K562 (cell line): ENCODE results near the gene PTGIR. TPM values are rescaled to one million over a fixed set of nuclear protein-coding genes. Genes with fewer than 3 reads are reported as not detected.

Experiments
- BRCA1 ChIP-seq, 2 experiments: fragments of 450-650 bp in 1 of 2; sonication (generic) in 1 of 2; formaldehyde crosslinking in 1 of 2; IDR thresholded peaks; 2 replicates each; pipeline versions ENCODE4 v1.5.0 to v1.6.1; 2017 to 2020; ENCODE audit warnings: mild to moderate bottlenecking in 1 of 2, missing genetic modification reagents in 1 of 2
- CCAR2 ChIP-seq: fragments of 200-400 bp; formaldehyde crosslinking; IDR thresholded peaks from 2 replicates; pipeline ENCODE4 v1.6.1; 2017; ENCODE audit warnings: mild to moderate bottlenecking, low read depth, low read length
- NR2C2 ChIP-seq, 2 experiments: fragments of 200-800 bp in 1 of 2; sonication (Bioruptor generic) in 1 of 2; sonication (generic) in 1 of 2; formaldehyde crosslinking in 1 of 2; IDR thresholded peaks; 2 replicates each; pipeline versions ENCODE4 v1.6.1 to v1.8.0; 2016 to 2022; ENCODE audit warnings: mild to moderate bottlenecking in 1 of 2, missing compliant biosample characterization in 1 of 2, missing genetic modification characterization in 1 of 2, missing genetic modification reagents in 1 of 2
- RCOR1 ChIP-seq, 2 experiments: IDR thresholded peaks; 2 replicates each; pipeline ENCODE4 v1.6.1; 2012; ENCODE audit warnings: low read depth in 2 of 2, low read length in 2 of 2, borderline replicate concordance in 1 of 2, improper control_type of control experiment in 1 of 2
- SMARCC2 ChIP-seq: fragments of 450-650 bp; IDR thresholded peaks from 2 replicates; pipeline ENCODE4 v1.6.1; 2017; ENCODE audit warnings: antibody characterized with exemption, moderate library complexity, mild to moderate bottlenecking, low read depth
- SMC3 ChIP-seq: conservative IDR thresholded peaks from 2 replicates; pipeline ENCODE4 v1.6.1; 2011; ENCODE audit warnings: low read depth, low read length, improper control_type of control experiment; ENCODE audit not compliant: insufficient read depth
- U2AF2 ChIP-seq: fragments of 200-400 bp; formaldehyde crosslinking; optimal IDR thresholded peaks from 2 replicates; pipeline ENCODE3; 2017; ENCODE audit warnings: low read depth, mild to moderate bottlenecking, low read length
- polyA plus RNA-seq, 8 experiments: library from polyadenylated mRNA; depleted of rRNA in 4 of 8; stranded (reverse) in 5 of 8; unstranded in 3 of 8; fragments of >200 nt; fragmentation: Nextera tagmentation in 2 of 8; fragmentation: Illumina TruSeq in 1 of 8; extraction: Ambion mirVana in 2 of 8; extraction: Trizol in 1 of 8; gene quantifications; 2 replicates each; pipeline versions ENCODE4 v1.2.1 to v1.2.3, GENCODE V29; 2011 to 2014; ENCODE audit warnings: inconsistent platforms in 1 of 8, missing spikeins in 1 of 8
- total RNA-seq, 7 experiments: library from RNA; depleted of rRNA in 6 of 7; stranded (reverse); fragments of >200 nt in 6 of 7; fragmentation: Illumina TruSeq in 2 of 7; extraction: Trizol in 2 of 7; gene quantifications; 2 replicates each; pipeline versions ENCODE4 v1.2.1 to v1.2.3, GENCODE V29; 2011 to 2021; ENCODE audit warnings: low replicate concordance in 1 of 7
- TF ChIP-seq, protein P1 (sequence below): fragments of 250-450 bp; sonication (Bioruptor Pico); IDR thresholded peaks from 2 replicates; pipeline ENCODE4 v1.4.0; 2020; ENCODE audit warnings: mild to moderate bottlenecking, moderate library complexity
- TF ChIP-seq, protein P2 (sequence below), 2 experiments: fragments of 450-650 bp in 1 of 2; sonication (generic) in 1 of 2; formaldehyde crosslinking; conservative IDR thresholded peaks; 2 replicates each; pipeline versions ENCODE4 v1.4.0 to v1.8.1; 2020 to 2022; ENCODE audit warnings: mild to moderate bottlenecking in 1 of 2, missing genetic modification reagents in 1 of 2
- TF ChIP-seq, protein P3 (sequence below): fragments of 250-450 bp; sonication (Bioruptor Pico); IDR thresholded peaks from 2 replicates; pipeline ENCODE4 v1.9.0; 2021; ENCODE audit warnings: mild to moderate bottlenecking, inconsistent platforms
- TF ChIP-seq, protein P4 (sequence below): fragments of 450-650 bp; IDR thresholded peaks from 2 replicates; pipeline ENCODE4 v1.6.1; 2017; ENCODE audit warnings: antibody characterized with exemption

PTGIR gene
- total and polyA plus RNA-seq, 9 of the 15 experiments (the other 6 are each of a cell fraction or from before 2014, with no cell fraction given): 0.11 to 3.4 (median 1.1) TPM; not detected in 1

DNA sequence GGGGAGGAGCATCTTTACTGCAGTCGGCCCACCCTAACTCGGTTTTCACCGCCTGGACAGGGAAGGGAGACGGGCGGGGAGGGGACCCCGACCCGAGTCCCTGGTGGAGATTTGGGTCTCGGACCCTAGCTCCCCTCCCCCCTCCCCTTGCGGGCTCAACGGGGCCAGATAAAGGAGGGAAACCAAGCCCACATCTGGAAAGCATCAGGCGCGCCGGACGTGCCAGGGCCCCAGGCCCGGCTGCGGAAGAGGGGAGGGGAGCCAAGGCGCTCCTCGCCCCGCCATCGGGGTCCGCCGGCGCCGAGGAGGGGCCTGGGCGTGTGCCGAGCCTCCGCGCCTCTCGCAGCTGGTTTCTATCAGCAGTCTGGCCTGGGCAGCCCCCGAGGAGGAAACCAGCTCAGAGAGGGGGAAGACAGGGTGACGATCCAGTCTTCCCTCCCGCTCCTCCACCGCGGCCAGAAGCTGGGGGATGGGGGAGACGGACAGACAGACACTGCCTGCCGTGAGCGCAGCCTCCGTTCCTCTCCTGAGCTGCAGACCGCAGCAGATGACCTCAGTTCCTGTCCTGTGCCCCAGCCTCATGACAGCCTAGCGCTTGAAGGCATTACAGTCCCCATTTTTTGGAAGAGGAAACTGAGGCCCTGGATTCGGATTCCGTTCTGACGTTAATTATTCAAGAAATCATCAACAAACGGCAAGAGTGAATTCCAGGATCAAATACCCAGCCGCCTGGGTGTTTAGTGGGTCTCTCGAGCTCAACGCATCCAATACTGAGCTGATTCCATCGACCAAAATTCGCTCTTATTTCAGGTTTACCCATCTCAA, 14.7 kb upstream of the PTGIR start (continued):
- TF ChIP-seq, protein P1, sequence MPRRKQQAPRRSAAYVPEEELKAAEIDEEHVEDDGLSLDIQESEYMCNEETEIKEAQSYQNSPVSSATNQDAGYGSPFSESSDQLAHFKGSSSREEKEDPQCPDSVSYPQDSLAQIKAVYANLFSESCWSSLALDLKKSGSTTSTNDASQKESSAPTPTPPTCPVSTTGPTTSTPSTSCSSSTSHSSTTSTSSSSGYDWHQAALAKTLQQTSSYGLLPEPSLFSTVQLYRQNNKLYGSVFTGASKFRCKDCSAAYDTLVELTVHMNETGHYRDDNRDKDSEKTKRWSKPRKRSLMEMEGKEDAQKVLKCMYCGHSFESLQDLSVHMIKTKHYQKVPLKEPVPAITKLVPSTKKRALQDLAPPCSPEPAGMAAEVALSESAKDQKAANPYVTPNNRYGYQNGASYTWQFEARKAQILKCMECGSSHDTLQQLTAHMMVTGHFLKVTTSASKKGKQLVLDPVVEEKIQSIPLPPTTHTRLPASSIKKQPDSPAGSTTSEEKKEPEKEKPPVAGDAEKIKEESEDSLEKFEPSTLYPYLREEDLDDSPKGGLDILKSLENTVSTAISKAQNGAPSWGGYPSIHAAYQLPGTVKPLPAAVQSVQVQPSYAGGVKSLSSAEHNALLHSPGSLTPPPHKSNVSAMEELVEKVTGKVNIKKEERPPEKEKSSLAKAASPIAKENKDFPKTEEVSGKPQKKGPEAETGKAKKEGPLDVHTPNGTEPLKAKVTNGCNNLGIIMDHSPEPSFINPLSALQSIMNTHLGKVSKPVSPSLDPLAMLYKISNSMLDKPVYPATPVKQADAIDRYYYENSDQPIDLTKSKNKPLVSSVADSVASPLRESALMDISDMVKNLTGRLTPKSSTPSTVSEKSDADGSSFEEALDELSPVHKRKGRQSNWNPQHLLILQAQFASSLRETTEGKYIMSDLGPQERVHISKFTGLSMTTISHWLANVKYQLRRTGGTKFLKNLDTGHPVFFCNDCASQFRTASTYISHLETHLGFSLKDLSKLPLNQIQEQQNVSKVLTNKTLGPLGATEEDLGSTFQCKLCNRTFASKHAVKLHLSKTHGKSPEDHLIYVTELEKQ (CRISPR knock-in tag): no peak
- TF ChIP-seq, protein P2, sequence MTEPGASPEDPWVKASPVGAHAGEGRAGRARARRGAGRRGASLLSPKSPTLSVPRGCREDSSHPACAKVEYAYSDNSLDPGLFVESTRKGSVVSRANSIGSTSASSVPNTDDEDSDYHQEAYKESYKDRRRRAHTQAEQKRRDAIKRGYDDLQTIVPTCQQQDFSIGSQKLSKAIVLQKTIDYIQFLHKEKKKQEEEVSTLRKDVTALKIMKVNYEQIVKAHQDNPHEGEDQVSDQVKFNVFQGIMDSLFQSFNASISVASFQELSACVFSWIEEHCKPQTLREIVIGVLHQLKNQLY (CRISPR knock-in tag; conservative IDR thresholded peaks at IDR 0.05): no peak
- TF ChIP-seq CCAR2 (no peak), SMARCC2 (no peak), U2AF2 (no peak), NR2C2 (CRISPR knock-in tag; IDR thresholded peaks at IDR 0.05) (no peak), NR2C2 (tag; IDR thresholded peaks at IDR 0.05) (no peak), SMC3 (no peak), BRCA1 (IDR thresholded peaks at IDR 0.05) (no peak), BRCA1 (CRISPR knock-in tag; IDR thresholded peaks at IDR 0.05) (peak; percentile 85; the same call in 1 of the 2 replicates), RCOR1 (IDR thresholded peaks at IDR 0.05; ENCODE audit: borderline replicate concordance in 1 of 2, low read depth in 2 of 2, low read length in 2 of 2) (0 out of 4 replicates have a peak, but pooled peaks of 1 of the 2 experiments have one; percentile 14)
- TF ChIP-seq, protein P3, sequence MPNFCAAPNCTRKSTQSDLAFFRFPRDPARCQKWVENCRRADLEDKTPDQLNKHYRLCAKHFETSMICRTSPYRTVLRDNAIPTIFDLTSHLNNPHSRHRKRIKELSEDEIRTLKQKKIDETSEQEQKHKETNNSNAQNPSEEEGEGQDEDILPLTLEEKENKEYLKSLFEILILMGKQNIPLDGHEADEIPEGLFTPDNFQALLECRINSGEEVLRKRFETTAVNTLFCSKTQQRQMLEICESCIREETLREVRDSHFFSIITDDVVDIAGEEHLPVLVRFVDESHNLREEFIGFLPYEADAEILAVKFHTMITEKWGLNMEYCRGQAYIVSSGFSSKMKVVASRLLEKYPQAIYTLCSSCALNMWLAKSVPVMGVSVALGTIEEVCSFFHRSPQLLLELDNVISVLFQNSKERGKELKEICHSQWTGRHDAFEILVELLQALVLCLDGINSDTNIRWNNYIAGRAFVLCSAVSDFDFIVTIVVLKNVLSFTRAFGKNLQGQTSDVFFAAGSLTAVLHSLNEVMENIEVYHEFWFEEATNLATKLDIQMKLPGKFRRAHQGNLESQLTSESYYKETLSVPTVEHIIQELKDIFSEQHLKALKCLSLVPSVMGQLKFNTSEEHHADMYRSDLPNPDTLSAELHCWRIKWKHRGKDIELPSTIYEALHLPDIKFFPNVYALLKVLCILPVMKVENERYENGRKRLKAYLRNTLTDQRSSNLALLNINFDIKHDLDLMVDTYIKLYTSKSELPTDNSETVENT (CRISPR knock-in tag): no peak
- TF ChIP-seq, protein P4, sequence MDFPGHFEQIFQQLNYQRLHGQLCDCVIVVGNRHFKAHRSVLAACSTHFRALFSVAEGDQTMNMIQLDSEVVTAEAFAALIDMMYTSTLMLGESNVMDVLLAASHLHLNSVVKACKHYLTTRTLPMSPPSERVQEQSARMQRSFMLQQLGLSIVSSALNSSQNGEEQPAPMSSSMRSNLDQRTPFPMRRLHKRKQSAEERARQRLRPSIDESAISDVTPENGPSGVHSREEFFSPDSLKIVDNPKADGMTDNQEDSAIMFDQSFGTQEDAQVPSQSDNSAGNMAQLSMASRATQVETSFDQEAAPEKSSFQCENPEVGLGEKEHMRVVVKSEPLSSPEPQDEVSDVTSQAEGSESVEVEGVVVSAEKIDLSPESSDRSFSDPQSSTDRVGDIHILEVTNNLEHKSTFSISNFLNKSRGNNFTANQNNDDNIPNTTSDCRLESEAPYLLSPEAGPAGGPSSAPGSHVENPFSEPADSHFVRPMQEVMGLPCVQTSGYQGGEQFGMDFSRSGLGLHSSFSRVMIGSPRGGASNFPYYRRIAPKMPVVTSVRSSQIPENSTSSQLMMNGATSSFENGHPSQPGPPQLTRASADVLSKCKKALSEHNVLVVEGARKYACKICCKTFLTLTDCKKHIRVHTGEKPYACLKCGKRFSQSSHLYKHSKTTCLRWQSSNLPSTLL: no peak
